Measurements from ENCODE around the gene CACTIN.

- TF ChIP-seq, protein P1, sequence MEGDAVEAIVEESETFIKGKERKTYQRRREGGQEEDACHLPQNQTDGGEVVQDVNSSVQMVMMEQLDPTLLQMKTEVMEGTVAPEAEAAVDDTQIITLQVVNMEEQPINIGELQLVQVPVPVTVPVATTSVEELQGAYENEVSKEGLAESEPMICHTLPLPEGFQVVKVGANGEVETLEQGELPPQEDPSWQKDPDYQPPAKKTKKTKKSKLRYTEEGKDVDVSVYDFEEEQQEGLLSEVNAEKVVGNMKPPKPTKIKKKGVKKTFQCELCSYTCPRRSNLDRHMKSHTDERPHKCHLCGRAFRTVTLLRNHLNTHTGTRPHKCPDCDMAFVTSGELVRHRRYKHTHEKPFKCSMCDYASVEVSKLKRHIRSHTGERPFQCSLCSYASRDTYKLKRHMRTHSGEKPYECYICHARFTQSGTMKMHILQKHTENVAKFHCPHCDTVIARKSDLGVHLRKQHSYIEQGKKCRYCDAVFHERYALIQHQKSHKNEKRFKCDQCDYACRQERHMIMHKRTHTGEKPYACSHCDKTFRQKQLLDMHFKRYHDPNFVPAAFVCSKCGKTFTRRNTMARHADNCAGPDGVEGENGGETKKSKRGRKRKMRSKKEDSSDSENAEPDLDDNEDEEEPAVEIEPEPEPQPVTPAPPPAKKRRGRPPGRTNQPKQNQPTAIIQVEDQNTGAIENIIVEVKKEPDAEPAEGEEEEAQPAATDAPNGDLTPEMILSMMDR (IDR thresholded peaks at IDR 0.05) = no peak
- no peak for TF ChIP-seq EP300 (IDR thresholded peaks at IDR 0.05)
These were observed 7.0 kb upstream of the CACTIN start for GRCh38 chr19:3633559-3633988.
